ENCODE results near the gene IRF2.

IRF2 gene

DNA sequence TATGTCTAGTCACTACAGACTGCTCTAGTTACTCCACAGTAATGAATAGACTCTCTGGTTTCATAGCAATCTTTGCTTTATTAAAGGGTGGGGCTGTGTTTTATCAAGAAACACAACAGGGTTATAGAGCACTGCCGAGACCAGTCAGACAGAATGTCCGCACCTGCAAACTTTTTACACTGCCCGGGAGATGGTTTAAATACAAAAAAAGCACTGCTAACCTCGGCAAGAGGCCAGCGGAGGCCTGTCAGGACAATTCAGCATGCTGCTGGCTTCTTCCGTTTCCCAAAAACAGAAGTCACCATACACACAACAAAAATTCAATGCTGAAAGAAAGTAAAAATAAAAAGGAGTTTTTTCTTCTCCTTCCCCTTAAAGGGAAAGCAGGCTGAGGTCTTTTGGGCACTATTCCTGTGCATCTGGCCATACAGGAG, 67.4 kb downstream of the IRF2 start:
- no peak for FAIRE-seq

DNA sequence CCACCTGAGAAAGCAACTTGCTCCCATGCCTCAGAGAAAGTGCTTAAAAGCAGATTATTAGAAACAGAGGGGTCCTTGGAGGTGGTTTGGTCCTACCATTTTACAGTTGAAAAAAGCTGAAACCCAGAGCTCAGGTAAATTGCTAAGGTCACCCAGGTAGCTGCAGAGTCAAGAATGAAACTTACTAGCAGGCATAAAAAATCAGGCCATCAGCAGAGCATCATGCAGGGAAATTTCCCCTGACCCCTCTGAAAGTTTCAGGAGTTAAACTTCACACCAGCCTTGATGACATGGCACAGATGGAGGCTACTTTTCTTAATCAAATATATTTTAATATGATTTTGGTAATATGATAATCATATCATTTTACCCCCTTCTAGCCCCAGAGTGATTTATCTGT, 70.3 kb downstream of the IRF2 start:
- FAIRE-seq: no peak

DNA sequence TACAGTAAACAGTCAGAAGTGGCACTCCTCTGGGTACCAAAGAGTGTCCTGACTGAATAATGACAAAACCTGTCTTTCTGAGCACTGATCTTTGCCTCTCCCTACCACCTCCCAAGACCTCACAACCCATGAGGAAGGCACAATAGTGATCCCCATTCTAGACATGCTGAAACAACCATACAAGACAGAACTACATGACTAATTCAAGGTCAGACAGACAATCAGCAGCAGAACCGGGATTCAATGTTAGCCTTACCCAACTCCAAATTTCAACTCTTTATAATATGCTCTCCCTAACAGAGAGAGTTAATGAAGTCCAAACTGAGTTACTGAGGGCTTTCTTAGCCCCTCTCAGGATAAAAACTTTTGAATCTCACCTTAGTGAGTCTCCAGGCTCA, 71.0 kb downstream of the IRF2 start:
- no peak for FAIRE-seq

DNA sequence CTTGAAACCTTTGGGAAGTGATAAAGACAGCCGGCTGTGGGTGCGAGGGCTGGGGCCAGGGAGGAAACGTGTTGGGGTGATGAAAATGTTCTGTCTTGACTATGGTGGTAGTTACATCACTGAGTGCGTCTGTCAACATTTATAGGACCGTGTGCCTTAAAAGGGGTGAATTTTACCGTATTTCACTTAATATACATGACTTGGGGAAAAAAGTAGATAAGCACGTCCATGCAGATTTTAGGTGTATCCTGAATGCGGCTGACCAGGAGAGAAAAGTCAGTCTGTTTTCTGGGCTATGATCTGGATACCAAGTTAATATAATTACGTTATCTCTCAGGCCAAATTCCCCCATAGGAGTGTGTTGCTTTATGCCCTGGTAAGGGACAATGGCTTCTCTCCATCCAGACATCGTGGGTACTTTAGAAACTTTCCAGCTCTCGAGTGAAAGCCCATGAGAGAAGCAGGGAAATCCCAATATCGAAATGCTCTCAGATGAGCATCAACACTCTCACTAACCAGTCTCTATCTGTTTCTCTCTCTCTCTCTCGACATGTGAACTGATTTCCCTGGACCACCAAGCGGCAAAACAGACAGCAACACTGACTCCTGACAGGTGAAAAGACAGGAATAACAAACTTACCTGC, 71.5 kb downstream of the IRF2 start:
- no peak for FAIRE-seq

DNA sequence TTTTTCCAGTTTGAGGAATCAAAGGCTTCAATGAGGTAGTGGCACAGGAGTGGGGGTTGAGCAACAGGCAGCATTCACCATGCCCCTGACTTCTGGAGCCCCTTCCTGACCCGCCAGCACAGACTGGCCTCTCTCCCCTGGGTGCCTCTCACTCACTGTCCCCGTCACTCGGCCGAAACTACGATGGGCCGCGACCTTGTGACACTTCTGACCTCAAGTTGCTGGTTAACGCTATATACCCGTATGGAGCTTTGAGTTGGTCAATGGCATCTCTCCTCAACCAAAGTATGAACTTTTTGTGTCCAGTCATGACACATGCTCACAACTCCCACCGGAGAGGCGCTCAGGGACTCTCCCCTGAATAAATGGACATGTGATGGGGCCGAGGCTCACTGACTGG, 72.1 kb downstream of the IRF2 start:
- no peak for FAIRE-seq

DNA sequence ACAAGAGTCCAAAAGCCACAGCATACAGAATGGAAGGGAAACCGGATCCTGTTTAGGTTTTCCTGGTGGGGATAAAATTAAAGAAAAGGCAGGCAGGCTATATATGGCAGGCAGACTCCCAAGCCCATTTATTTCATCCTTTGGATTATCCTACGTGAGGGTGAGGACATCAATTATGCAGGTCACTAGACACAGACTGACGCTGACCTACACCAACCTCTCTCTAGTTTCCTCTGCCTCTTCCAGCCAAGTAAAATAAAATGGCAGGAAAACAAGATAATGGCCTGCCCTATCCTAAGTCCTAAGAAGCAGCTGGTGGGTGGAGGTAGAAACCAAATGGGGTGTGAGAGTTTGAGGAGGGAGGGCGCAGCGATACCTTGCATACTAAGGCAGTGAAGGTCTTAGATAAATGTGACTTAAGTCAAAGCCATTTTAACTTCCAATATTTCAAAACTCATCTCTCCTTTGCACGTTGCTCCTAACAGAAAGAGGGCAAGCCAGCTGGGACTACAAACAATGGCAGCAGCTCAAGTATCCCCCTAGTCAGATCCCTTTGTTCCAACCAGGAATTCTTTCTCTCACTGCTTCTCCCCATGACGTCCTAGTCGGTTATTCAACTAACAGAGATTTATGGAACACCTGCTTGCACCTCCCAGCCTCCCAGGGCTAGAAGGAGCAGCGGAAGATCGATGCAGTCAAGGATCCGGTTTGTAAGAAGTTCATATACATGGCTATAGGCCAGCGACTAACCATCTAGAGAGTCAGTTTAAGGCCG, 72.8 kb downstream of the IRF2 start:
- no peak for FAIRE-seq

DNA sequence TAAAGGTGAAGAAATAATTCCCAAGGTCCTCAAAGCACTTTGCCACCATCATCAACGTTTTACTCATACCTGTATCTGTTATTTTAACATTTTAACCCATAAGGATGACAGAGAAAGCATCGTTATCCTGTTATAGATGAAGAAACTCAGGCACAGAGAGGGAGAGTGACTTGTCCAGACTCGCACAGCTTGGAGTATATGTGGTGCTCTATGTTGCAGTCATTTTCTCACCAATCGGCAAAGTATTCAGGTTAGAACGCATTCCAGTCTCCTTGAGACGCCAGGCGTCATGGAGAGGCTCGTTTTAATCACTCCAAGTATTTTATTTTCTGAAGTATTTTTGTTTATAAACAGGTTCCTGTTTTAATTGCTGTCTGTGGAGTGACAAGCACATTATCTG, 73.5 kb downstream of the IRF2 start:
- no peak for FAIRE-seq

DNA sequence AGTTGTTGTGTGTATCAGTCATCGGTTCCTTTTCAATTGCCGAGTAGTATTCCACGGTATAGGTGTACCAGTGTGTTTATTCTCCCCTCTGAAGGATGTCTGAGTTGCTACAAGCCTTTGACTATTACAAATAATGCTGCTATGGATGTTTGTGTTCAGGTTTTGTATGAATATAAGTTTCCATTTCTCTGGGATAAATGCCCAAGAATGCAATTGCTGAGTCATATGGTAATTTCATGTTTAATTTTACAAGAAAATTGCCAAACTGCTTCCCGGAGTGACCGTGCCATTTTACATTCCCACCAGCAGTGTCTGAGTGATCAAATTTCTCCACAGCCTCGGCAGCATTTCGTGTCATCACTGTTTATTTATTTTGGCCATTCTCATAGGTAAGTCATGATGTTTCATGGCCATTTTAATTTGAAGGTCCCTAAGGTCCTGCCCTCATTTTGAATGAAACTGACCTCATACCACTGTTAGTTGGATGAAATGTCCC, 73.9 kb downstream of the IRF2 start:
- no peak for FAIRE-seq

DNA sequence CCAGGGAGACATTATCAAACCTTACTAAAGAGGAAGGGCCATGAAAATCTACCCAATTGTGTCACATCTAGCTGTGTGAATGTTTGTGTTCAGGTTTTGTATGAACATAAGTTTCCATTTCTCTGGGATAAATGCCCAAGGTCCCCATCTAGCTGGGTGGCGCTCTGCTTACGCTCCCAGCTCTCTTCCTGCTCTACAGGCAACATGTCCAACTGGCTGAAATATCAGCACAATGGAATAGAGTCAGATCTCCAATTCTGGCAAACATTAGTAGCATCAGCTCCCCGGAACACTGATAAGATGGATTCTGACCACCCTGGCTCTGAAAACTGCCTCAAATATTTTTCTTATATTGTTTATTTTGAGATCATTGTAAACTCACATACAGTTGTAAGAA, 74.8 kb downstream of the IRF2 start:
- FAIRE-seq: no peak

DNA sequence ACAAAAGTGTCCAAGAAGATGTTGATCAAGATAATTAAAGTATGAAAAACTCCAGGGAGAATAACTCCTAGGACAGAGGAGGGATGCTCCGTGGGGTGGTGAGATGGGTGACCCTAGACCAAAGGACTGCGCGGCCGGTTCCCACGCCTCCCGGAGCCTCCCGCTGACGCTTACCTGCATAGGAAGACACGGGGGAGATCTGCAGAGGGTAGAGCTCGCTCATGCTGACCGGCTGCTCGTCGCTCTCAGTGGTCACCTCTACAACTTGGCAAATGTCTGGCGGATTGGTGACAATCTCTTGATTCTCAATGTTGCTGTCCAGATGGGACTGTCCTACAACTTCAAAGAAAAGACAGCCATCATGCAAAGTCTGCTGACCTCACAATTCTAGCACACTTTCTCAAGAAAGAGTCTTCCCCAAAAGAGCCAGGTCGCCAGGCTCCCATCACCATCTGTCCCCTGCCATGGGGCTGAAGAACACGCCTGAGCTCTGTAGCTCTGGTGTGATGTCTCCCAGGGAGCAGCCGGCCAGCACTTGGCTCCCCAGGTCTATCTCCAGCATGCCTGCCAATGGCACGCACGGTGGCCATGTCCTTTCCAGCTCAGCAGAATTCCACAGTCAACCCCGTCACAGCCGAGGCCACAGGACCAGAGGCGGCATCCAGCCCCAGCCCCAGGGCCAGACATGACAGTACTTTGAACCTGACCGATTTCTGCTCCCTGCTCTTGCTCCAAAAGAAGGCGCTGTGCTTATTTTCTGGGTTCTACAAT, 75.4 kb downstream of the IRF2 start:
- no peak for FAIRE-seq

DNA sequence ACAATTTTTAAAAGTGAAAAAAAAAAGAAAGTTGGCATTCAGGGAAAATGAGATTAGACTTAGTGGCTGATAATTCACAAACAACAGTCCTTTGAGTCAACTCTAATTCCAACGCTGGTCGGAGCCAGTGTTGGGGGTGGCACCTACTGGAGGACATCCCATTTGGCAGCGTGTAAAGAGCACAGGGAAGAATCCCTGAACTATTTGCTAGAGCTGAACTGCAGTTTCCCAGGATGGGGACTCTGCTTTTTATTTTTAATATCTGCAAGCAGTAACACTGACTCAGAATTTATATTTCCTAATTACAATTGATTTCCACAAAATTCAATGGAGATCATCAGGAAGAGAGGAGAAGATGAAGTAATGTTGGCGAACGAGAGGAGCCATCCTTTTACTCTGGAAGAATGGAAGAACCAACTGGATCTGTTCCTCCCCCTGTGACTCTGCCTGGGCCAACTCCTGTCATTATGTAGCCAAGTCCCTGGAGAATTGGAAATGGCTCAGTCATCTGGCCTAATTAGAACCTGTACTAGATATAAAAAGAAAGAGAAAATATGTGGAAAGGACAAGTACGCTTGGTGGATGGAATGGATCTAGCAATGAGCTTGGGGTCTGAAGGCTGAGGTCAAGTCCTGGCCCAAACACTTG, 76.7 kb downstream of the IRF2 start:
- FAIRE-seq: no peak

DNA sequence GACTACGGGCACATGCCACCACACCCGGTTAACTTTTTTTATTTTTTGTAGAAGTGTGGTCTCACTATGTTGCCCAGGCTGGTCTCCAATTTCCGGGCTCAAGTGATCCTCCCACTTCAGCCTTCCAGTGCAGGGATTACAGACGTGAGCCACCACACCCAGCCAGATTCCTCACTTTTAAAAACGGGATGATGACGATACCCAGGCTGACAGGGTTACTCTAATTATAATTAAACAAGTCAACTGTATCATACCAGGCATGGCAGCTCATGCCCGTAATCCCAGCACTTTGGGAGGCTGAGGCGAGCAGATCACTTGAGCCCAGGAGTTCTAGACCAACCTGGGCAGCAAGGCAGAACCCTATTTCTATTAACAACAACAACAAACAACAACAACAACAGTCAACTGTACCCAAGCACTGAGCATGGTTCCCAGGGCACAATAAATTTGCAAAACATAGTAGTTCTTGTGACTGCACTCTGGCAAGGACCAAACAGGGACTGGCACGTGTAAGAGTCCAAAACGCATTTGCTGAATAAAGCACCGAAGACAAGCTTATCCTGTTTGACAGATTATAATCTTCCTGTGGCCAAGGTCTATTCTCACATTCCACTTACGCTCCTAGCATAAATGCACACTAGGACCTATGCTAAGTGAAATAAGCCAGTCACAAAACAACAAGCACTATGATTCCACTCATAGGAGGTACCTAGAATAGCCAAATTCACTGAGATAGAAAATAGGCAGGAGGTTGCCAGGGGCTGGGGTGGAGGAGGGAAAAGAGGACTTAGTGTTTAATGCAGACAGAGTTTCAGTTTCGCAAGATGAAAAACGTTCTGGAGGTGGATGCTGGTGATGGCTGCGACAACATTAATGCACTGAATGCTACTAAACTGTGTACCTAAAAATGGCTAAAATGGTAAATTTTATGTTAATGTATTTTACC, 77.5 kb downstream of the IRF2 start:
- FAIRE-seq: no peak

DNA sequence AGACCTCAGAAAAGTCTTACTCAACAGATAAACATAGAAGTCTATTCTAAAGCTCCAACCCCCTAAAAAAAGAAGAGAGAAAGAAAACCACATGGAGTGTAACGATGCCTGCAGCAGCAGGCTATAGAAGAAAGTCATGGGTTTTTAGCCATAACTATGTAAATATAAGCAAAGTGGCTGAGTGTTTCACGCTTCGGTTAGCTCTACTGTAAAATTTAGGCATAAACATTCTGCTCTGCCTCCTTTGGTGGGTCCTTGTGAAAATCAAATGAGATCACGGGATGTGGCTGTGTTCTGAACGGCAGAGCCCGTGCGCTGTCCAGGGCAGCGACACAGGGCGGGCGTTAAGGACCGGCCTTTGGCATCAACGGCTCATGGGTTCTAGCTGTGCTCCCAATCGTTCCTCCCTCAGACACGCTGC, 78.4 kb downstream of the IRF2 start:
- no peak for FAIRE-seq

DNA sequence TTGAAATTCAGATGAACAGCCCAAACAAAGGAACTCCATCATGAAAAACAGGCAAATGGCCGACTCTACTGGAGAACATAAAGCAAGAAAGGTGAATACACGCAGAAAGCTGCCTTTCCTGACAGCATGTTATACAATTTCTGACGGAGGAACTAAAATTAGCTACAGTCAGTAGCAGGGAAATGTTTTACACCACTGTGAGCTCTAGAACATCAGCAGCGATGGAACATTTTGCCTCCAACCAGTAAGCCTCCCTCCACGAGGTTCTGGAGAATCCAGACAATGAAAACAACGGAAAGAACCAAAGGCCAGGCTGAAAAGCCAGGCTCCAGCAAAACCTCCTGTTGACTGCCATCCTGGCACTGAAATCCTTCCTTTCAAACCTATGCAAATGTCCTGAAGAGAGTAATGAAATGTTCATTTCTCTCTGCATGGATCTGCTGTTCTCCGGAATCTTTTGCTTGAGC, 78.9 kb downstream of the IRF2 start:
- FAIRE-seq: no peak

DNA sequence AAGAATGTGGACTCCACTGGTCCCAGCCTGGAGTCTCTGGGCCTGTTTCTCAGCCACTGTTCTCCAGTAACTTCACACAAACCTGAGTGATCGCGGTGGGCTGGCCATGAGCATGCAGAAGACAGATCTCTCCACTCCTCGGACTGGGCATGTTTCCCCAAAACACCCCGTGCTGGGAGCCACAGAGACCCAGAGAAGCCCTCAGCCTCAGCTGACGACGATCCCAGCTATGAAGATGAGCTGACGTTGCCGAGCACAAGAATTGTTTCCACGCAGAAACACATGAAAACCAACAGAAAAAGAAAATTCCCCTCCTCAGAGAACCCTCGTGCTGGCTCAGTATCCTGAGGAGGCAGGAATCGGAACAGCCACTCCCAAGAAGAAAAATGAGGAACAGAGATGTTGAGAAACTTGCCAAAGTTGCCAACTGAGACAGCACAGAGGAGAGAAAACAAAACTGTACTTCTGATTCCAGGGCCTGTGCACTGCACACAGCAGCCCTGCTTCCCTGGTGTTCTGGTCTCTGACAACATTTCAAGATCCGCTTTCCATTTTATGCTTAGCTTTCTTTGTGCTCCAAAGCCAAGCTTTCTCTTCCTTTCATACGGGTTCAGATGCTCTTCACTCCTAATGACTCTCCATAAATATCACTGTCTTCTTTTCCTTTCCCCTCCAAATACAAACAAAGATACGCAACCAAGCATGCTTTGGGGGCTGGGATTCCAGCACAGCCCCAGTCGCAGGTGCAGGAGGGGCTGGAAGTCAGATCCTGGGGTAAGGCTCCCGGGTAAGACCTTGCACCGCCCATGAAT, 81.4 kb downstream of the IRF2 start:
- FAIRE-seq: no peak

DNA sequence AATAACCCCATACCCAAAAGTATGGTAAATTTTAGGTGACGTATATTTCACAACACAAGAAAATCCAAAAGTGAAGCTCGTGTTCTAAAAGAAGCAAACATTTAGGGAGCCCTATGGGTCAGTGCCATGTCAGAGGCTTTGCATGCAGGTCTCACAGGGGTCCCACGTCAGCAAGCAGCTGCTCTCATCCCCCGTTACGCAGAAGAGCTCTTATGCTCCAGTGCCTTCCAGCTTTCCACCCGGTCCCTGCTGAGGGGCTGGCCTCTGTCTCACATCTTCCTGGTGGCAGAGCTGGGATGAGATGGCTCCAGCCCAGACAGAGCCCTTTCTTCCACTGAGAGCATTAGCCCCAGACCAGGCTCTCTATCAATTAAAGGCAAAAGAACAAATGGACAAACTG, 82.0 kb downstream of the IRF2 start:
- no peak for FAIRE-seq

DNA sequence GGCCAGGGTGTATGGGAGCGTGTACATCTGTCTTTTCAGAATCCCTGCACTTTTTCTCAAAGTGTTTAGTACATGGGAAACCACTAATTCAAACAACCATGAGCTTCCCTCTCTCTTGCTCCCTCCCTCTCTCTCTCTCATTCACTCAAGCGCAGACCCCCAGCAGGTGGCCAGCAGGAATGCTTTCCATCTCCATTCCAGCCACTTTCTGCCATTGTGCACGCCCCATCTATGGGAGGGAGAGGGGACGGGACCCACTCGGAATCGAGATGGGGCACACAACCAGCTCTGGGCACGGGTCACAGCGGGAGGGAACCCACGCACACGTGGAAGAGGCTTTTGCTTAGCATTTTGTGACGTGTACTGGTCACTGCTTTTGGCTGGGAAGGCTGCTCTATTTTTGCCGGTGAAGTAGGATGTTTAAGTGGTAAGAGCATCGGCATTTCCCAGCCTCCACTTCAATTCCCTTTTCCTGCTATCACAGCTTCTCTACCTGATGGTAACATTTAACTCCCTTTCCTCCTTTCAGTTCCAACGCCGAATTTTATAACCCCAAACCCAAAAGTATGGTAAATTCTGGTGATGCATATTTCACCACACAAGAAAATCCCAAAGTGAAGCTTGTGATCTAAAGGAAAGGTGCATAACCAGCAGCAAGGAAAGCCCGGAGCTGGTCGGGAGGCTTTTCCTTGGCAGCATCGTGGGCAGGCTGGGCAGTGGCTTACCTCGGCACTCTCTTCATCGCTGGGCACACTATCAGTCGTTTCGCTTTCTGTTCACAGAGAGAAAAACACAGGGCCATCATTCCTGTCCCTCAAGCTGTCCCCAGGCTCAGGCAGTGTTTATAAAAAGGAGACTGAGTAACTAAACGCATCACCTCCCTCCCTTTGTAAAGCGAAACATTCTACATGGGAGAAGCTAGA, 84.1 kb downstream of the IRF2 start:
- FAIRE-seq: no peak

DNA sequence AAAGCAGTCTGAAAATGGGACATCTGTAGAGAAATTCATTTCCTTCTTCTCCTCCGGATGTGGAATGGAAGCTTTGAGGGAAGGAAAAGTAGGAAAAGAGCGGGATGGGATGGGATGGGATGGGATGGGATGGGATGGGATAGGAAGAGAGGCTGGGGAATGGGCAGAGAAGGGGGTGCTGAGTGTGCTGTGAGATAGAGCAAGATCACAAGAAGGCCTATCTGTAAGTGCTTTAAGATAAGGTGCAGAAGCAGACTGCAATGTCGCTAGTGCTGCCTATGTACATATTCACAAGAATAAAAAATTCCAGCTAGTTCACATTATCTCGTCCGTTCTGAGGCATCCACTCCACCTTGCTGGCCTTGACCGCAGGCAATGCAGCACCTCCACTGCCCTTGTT, 86.2 kb downstream of the IRF2 start:
- FAIRE-seq: no peak

DNA sequence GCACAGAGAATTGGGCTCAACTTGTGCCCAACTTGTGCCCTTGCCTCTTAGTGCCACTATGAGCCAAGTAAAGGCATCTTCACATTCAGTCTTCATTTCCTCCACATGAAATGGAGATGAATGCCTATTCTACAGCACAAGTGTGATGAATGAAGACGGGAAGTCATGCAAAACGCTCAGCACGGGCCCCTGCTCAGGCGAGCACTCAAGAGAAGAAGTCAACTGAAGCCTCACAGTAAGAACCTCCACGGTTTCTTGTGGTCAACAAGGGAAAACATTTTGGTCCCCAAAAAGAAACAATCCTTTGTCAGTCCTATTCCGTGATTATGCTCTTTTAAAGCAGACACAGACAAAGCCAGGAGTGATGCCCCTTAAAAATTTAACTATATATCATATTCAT, 87.0 kb downstream of the IRF2 start:
- no peak for FAIRE-seq

DNA sequence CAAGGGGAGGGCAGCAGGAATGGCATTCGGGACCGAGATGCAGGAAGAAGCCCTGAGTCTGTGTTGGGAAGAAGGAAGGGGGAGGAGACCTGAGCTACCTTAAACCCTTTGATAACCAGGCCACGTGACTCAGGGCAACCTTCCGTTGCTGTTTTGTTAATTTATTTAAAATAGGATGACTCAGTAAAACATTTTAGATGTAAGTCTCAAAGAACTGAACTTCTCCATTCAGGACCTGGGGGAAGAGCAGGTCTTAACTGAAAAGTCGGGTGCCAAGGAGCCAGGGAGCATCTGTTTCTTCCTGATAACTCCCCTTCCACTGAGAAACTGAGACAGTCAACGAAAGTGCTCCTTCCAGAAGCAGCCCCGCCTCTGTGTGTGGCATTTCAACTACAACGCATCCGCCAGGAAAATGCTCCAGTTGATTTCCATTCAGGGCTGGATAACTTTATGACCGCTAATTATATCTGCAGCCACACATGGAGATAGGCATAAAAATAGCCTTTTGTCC, 88.0 kb downstream of the IRF2 start:
- FAIRE-seq: no peak
